HG03521 (cell line): ENCODE results near the gene FXYD6.

Source experiments
- ATAC-seq: cut with Tn5 transposase; IDR thresholded peaks from one replicate; pipeline ENCODE4 v1.9.1; 2021; ENCODE audit warnings: mild to moderate bottlenecking, moderate library complexity; ENCODE audit not compliant: unreplicated experiment

FXYD6 gene

DNA sequence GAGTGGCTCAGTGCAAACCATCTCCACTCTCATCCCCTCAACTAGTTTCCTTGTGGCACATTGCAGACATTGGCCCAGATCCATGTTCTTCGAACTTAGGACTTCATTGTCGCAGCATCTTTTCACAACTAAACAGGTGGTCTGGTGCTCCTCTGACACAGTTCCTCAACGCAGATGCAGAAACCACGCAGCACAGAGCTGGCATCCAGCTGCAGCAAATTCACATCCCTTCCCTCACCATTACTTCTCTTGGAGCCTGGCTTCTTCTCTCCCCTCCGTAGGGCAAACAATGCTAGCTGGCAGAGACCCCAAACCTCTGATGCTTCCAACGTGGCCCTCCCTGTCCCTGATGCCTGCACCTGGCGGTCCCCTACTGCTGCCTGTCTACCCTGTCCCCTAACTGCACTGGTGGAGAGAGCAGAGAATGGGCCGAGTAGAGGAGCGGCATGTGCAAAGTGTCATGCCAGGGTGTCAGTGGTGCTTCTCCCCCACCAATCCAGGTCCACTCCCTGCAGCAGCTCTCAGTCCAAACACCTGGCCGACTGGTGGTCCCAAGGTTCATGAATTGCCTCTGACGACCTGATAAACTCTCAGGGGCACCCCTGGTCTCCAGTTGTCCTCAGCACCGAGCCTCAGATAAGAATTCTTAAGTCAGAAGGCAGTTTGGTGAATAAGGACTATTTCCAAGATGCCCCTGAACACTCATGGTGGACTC lies 34.6 kb upstream of the FXYD6 start:
- ATAC-seq = no peak

DNA sequence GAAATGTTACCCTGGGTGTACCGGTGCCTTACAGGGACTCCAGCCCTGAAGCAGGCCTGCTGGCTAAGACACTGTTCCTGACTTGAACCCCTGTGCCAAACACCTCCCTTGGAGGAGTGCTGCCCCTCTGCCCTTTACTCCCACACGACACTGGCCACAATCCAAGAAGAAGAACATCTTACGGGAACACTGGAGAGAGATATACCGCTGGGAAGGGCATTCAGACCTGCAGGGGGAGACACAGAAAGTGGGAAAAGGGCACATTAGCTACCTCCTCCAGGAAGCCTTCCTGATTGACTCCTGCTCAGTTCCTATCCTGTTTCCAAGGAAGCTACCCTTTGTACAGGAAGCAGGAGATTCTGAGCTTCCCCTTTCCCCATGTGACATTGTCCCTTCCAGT lies 34.1 kb upstream of the FXYD6 start:
- no peak for ATAC-seq

DNA sequence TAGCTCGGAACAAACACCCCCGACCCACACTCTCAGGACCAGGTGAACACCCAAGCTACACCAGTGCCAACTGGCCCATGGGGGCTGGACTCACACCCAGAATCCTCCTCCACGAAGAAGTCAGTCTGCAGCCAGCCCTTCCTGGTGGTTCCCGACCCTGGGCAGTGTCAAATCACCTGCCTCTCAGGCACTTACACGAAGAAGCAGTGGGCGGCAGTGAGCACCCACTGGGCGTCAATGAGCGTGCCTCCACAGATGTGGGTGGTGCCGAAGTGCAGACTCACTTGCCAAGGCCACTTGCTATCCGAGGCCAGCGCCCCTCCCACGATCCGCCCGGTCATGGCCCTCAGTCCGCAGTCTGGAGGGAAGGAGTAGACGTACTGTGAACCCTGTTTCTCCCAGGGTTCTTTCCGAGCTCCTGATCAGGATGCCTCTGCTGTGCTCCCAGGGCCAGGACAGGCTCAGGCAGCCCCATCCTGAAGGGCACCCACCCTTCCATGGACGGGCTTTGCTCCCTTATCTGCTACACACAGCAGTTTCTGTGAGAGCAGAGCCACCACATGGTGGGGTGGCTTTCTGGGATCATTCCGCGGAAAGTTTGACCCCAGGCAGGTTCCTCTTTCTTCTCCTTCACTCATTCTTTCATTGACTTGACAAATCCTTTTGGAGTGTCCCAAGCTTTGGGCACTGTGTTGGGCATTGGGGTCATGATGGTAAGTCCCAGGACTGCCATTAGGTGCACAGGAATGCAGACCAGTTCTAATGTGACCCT lies 33.3 kb upstream of the FXYD6 start:
- ATAC-seq = no peak

DNA sequence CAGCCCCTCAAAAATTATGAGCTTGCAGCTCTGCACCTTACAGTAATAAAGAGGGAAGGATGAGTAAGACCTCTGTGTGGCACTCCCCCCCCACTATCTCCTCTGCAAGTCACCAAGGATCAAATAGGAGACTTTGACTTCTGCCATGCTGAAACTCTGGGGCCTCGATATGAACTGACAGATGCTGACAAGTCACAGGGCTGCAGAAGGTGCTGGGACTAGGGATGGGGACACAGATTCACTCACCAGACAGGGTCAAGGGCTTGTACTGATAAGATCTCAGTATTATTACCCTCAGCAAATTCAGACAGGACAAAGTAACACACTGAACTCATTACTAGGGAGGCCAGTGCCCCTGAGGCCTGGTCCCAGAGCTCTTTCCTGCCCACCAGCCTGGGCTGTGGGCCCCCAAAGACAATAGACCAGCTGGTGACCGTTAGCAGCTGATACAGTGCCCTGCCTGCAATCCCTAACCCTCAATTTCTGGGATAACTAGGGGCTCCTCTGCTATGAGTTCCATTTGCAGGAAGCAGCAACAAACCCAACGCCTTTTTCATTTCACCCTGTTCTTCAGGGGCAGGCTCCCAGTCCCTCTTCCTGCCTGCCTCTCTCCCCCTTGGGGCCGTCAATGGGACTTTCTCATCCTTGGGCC lies 32.6 kb upstream of the FXYD6 start:
- no peak for ATAC-seq

DNA sequence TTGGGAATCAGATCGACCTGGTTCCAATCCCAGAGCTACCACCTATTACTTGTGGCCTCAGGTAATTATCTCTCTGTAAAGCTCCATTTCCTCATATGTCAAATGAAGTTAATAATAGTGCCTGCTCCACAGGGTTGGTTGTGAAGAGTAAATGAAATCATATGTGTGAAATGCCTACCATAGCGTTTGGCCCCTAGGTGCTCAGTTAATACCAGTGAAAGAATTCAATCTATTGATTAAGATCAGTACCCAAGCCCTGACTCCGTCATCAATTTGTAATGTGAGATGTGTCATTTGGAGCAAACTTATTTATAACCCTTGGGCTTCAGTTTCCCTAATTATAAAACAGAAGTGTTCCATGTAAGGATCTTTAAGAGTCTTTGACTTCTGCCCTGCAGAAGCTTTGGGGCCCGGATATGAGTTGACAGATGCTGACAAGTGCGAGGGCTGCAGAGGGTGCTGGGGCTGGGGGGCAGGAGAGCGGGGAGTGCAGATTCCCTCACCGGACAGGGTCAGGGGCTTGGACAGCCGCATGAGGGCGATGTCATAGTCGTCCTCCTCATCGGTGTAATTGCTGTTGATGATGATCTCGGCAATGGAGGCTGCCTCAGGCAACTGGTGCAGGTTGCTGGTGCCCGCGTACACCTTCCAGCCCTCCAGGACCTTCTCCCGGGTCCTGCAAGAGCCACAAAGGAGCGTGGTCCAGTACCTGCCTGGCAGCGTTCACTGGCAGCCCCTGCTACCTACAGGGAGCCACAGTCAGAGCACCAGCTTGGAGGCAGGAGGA lies 31.8 kb upstream of the FXYD6 start:
- ATAC-seq = no peak

DNA sequence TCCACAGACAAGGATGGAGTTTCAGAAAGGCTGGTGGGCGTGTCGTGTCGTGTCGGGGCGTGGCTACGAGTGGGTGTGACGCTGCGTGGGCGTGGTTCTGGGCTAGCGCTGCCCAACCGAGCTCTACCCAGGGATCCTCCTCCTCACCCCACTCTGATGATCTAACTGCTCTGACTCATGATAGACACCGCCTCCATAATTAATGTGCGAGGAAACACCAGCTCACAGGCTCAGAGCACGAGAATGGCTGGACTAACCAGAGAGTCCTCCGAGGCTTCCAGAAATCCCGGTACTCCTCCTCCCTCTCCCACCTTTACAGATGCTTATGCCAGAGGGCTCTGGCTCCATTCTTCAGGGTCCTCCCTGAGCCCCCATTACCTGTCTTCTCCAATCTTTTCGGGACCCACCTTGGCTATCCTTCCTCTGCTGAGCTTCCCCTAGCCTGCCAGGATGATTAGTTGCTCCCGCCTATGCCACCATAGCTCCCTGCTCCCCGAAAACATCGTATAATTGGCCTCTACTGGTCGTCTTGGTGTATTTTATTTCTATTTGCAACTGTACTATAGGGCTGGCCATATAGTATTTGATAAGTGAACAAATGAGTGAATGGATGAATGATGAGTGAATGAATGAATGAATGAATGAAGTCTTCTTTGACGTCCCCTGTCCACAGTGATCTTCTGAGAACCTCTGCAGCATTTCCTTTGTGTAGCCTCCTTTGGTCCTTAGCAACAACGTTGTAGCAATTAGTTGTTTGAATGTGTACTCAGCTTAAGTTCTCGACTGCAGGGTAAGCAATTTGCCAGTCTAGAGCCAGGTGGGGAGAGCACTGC lies 31.0 kb upstream of the FXYD6 start:
- ATAC-seq = no peak

DNA sequence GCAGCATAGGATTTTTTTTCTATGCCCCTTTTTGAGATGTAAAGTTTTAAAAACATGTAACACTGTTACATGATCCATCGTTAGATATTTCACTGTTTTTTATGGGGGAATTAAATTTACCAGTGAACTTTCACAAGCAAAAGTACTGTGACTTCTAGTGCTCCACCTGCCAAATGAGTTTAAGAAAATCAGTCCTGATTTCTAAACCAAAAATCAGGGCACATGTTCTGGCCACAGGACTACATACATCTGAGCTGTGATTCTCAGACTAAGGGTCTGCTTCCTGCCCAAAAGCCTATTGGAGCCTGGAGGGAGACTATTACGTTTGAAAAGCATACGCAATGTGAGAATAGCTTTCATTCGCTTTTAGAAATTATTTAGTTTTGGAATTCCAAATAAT lies 30.3 kb upstream of the FXYD6 start:
- ATAC-seq = no peak

DNA sequence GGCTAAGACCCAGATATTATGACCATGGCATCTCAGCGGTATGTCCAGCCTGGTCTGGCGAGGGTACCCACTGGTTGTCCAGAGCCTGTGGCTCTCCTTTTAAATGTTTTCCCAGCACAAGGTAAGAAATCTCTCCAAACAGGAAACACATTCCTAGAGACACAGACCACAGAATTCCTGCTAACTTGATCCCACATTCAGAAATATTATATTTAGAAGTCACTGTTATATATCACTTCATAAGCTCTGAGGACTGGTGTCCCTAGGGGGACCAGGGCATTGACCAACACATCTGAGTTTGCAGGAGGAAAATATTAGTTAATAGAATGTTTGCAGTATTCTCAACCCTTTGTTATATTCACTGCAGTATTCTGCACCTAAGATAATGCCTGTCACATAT lies 29.7 kb upstream of the FXYD6 start:
- ATAC-seq = no peak

DNA sequence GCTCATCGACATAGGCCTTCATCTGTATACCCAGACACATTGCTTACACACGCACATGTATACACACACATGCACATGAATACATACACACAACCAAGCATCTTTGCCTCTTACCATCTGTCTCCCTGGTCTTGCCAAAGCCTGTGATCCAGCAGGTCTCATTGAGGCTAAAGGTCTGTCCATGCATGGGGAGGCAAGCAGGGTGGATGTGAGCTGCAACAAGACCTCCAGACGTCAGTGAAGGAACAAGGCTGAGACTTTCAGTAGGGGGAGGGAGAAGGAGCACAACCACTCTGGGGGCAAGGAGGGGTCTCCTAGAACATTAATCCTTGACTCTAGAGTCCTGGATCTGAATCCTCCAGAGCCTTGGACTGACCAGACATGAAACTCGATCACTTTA lies 29.1 kb upstream of the FXYD6 start:
- ATAC-seq = no peak

DNA sequence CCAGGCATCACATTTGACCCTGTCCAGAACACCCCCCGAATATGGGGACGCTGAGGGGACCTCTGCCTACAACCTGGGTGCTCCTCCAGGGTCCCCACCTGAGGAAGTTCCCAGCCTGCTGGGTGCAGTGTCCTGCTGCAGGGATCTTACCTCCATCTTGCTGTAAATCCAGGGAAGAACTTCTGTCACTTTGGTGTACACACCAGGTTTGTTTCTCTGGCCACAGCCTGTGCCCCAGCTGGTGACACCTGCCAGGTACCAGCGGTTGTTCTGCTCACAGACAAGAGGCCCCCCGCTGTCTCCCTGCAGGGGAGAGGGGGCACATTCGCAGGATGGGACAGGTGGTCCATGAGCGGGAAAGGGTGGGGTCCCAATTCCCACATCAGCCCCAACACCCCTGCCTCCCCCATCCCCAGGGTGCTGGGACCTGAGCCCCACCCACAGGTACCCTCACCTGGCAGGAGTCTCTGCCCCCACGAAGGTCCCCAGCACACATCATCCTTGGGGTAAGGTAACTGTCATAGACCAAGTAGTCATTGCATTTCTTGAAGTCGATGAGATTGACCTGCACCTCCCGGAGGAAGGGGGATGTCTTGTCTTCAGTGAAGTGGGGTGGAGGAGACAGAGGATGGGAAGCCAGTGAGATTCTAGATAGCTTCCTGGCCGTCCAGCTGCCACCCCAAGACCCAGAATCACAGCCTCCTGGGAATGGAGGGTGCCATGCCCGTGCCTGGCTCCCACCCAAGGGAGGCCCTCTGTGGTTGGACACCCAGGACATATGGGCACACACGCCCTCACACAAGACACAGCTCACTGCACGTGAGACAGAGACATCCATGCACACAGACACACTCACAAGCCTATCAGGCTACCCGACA lies 27.3 kb upstream of the FXYD6 start:
- ATAC-seq = no peak

DNA sequence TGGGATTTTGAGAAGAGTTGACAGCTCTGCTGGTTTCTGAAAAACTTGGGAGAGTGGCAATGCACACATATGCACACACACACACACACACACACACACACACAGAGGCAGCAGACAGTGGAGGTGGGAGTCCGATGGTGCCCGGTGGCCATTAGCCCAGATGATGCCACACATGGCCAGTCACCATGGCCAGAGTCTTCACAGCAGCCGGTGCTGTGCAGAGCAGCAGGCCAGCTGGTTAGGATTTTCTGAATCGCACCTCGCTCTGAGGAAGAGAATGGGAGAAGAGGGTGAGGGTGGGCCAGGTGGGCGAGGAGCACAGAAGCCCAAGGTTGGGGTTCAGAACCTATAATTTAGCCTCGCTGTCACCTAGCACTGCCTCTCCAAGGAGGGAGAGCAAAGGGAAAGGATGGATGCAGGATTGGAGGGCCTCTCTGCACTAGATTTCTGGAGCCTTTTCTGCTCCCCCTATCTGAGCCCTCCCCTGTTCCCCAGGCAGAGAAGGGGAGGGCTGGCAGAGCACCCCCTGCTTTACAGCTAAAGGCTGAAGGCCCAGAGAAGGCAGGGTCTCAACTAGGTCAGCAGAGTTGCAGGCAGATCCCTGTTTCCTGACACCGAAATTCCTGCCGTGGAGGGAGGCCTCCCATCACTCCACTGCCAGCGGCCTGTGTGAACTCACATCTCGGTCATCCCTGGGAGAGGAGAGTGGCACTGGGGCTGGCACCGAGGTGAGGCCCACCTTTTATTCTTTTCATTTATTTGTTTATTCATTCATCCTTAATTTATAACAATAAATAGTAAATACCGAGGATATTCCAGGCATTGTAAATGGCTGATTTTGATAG lies 25.8 kb upstream of the FXYD6 start:
- no peak for ATAC-seq

DNA sequence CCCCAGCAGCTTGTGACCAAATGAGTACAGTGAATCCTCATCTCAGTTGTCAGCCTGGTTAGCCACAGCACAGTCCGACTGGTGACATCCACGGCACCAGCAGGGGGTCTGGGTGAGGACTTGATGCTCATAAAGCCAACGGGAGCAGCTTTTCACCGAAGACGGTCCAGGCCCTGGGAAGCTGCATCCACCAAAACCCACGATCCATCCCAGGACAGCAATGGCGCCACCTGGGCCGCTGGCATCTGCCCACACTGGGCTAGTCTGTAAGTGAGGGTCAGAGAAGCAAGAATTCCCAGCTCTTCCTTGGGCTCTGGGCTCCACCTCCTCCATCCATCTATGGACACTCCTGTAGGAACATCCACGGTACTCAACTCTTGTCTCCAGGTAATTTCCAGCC lies 25.1 kb upstream of the FXYD6 start:
- no peak for ATAC-seq

DNA sequence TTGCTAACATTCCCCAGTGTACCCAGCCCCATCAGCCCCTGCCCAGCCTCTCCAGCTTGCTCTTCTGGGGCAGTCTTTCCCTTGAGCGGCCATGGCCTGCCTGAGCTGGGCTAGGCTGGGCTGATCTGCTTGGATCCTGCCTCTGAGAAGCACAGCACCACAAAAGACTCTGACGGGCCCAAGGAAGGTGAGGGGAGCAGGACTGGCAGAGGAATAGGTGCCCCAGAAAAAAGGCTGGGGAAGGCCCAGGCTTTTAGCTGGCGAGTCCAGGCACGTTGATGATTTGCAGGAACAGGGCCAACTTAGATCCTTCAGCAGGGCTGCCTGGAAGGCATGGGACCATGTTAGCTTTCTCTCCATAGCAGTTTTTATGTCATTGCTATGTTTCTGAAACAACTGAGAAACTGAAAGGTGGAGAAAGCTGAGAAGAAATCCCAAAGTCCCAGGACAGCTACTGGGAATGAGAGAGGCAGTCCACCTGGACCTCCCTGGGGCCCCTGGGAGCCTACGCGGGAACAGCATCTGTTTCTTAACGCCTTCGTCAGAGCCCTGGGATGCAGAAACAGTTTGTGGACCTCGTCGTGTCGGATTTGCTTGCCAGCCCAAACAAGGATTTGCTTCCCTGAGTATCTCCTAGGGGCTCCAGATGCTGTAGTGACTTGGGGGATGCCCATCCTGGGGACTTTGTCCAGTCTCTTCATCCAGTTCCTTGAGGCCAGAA lies 24.4 kb upstream of the FXYD6 start:
- ATAC-seq = no peak

DNA sequence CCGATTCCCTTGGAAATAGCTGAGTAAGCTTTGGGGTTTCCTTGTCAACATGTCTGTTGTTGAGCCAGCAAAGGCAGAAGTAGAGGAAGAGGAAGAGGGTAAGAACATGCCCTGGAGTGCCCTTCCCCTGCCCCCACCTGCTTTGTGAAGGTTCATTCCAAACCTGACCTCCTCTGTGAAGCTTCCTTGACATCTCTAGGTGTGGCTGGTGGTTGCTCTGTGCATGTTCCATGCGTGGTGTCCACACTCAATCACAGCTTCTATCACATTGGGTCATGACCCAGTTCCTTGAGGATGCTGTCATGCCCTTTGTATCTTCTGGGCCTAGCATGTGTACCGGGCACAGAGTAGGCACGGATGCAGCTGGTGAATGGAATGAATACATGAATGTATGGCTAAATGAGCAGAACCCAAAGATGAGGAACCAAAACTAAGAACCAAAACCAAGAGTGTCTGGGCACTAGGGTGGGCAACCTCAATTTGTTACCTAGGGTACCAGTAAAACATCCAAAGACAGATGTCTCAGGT lies 23.7 kb upstream of the FXYD6 start:
- no peak for ATAC-seq

DNA sequence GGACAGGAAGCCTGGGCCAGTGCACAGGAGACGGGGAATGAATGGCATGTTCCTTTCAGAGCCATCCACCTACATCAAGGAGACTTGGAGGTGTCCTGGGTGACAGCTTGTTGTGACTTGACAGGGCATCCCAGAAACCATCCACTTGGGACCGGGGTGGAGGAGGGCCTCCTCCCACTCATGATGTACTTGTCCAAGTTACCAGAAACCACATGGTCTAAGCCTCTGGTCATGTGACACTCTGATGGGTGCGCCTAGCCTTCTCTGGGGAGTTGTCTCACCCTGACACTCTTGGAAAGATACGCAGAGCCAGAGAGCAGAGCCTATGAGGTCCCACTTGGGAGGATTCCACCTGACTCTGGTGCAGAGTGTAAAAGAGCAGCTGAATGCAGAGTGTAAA lies 21.6 kb upstream of the FXYD6 start:
- no peak for ATAC-seq

DNA sequence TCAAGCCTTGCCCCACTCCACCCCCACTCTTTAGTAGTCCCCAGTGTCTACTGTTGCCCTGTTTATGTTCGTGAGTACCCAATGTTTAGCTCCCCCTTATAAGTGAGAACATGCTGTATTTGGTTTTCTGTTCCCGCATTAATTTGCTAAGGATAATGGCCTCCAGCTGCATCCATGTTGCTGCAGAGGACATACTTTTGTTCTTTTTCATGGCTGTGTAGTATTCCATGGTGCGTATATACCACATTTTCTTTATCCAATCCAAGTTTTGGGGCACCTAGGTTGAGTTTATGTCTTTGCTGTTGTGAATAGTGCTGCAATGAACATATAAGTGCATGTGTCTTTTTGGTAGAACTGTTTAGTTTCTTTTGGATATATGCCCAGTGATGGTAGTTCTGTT lies 16.2 kb upstream of the FXYD6 start:
- ATAC-seq = no peak

DNA sequence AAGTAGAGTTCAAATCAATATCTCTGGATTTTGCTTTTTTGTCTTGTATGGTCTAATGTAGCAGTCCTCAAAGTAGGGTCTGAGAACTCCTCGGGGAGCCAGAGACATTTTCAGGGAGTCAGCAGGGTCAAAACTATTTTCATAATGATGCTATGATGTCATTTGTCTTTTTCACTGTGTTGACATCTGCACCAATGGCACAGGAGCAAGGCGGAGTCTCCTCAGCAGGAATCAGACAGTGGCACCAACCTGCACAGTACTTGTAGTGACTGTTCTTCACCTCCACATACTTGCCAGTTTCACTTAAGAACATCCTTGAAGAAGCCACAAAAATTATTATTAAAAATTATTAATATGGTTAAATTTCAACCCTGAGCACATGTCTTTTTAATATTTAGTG lies 14.9 kb upstream of the FXYD6 start:
- ATAC-seq = no peak

DNA sequence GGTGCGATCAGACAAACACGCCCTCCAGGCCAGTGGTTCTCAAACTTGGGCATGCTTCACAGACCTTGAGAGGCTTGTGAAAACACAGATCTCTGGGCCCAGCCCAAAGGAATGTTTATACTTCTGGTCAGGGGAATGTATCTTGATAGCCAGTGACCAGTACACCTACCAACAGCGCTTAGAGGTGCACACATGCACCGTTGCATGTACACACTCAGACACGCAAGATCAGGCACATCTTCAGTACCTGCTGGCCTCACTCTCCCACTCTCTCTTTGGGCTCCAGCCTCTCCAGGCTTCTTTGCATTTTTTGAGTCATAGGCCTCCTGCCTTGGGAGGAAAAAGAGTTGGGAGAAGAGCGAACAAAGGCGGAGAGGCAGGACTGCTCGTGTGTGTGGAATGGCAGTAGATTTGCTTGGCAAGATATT lies 11.7 kb upstream of the FXYD6 start:
- ATAC-seq = no peak
